Activated T-cell treated with anti-CD3 and anti-CD28 coated beads, Interleukin-2, amount 50 U/mL, for 1 hour (primary cell): ENCODE measurements around the gene MEA1.
"Not testable (repeated sequence)": the region's sequence is repeated elsewhere in the genome, so short reads cannot be mapped to it uniquely, and the experiment has no call there.

ENCODE experiments used
- DNase-seq: peaks from one replicate; pipeline ENCODE4 v3.0.0-alpha.2; 2020

The MEA1 gene

GRCh38 chr6:43006251-43006650, 7.5 kb downstream of the MEA1 start:
- DNase-seq: no peak

GRCh38 chr6:43005844-43006243, 7.9 kb downstream of the MEA1 start:
- no peak for DNase-seq

- no peak for DNase-seq
Measured at GRCh38 chr6:43001843-43002242, 11.9 kb downstream of the MEA1 start.

GRCh38 chr6:42998205-42998604, 15.5 kb downstream of the MEA1 start:
- DNase-seq: not testable (repeated sequence)

GRCh38 chr6:42996513-42996912, 17.2 kb downstream of the MEA1 start:
- no peak for DNase-seq

GRCh38 chr6:42993445-42993844, 20.3 kb downstream of the MEA1 start:
- DNase-seq: no peak

- no peak for DNase-seq
Measured at GRCh38 chr6:42989923-42990322, 23.8 kb downstream of the MEA1 start.

- no peak for DNase-seq
Measured at GRCh38 chr6:42988486-42989020, 25.2 kb downstream of the MEA1 start.

- DNase-seq: no peak
Measured at GRCh38 chr6:42987533-42988451, 26.0 kb downstream of the MEA1 start.

GRCh38 chr6:42984924-42985475, 28.7 kb downstream of the MEA1 start:
- DNase-seq: peak; percentile 28

GRCh38 chr6:42984001-42984923, 29.5 kb downstream of the MEA1 start, which contains the start of gene PPP2R5D:
Gene PPP2R5D (plus strand): TSS chr6:42984570. CDS start chr6:42984678, 108 bp downstream.
- peak; percentile 95 for DNase-seq

- DNase-seq: no peak
Measured at GRCh38 chr6:42981836-42982235, 31.9 kb downstream of the MEA1 start.

GRCh38 chr6:42979523-42980177, 34.1 kb downstream of the MEA1 start:
- DNase-seq: no peak

GRCh38 chr6:42978839-42979522, 34.8 kb downstream of the MEA1 start, which contains the start of gene PEX6:
Gene PEX6 (minus strand): TSS chr6:42979181. CDS start chr6:42979150, 31 bp downstream.
- peak; percentile 90 for DNase-seq

GRCh38 chr6:42978487-42978838, 35.3 kb downstream of the MEA1 start:
- DNase-seq: no peak

GRCh38 chr6:42974919-42975505, 38.7 kb downstream of the MEA1 start:
- no peak for DNase-seq

GRCh38 chr6:42973926-42974325, 39.8 kb downstream of the MEA1 start:
- DNase-seq: no peak

GRCh38 chr6:42971746-42972327, 41.9 kb downstream of the MEA1 start:
- no peak for DNase-seq

- DNase-seq: no peak
Measured at GRCh38 chr6:42970871-42971612, 42.7 kb downstream of the MEA1 start.

GRCh38 chr6:42969934-42970333, 43.8 kb downstream of the MEA1 start:
- DNase-seq: no peak
